Gastrocnemius medialis (tissue), 4 donors: ENCODE data around the gene PGM2.

Experiments used
- POLR2A ChIP-seq, 2 donors: fragments of 450-650 bp; IDR thresholded peaks; one replicate each; pipeline ENCODE4 v1.6.1; 2017; ENCODE audit warnings: antibody characterized with exemption in 2 of 2, mild to moderate bottlenecking in 2 of 2, moderate library complexity in 2 of 2
- TF ChIP-seq, protein P1 (sequence below), 5 experiments: fragments of 450-650 bp in 3 of 5; fragments of 200-600 bp in 2 of 5; sonication (generic) in 2 of 5; IDR thresholded peaks in 4 of 5; conservative IDR thresholded peaks in 1 of 5; 1 replicate in 4 of 5; 2 replicates in 1 of 5; pipeline ENCODE4 v1.5.1; 2016 to 2019; ENCODE audit warnings: antibody characterized with exemption in 5 of 5, mild to moderate bottlenecking in 3 of 5, moderate library complexity in 3 of 5

- TF ChIP-seq, protein P1, sequence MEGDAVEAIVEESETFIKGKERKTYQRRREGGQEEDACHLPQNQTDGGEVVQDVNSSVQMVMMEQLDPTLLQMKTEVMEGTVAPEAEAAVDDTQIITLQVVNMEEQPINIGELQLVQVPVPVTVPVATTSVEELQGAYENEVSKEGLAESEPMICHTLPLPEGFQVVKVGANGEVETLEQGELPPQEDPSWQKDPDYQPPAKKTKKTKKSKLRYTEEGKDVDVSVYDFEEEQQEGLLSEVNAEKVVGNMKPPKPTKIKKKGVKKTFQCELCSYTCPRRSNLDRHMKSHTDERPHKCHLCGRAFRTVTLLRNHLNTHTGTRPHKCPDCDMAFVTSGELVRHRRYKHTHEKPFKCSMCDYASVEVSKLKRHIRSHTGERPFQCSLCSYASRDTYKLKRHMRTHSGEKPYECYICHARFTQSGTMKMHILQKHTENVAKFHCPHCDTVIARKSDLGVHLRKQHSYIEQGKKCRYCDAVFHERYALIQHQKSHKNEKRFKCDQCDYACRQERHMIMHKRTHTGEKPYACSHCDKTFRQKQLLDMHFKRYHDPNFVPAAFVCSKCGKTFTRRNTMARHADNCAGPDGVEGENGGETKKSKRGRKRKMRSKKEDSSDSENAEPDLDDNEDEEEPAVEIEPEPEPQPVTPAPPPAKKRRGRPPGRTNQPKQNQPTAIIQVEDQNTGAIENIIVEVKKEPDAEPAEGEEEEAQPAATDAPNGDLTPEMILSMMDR (IDR thresholded peaks at IDR 0.05 in 4 of 5, conservative IDR thresholded peaks at IDR 0.05 in 1 of 5), result no peak
- TF ChIP-seq POLR2A (IDR thresholded peaks at IDR 0.05), result no peak
Measured at GRCh38 chr4:37815591-37815990, 10.9 kb upstream of the PGM2 start.
